ENCODE data around the gene GLIS1. TPM values are rescaled to one million over a fixed set of nuclear protein-coding genes. Genes with fewer than 3 reads are reported as not detected.

The GLIS1 gene
- total and polyA plus RNA-seq, 2 experiments from 2014 or later, result 0.22 to 0.61 TPM

DNA sequence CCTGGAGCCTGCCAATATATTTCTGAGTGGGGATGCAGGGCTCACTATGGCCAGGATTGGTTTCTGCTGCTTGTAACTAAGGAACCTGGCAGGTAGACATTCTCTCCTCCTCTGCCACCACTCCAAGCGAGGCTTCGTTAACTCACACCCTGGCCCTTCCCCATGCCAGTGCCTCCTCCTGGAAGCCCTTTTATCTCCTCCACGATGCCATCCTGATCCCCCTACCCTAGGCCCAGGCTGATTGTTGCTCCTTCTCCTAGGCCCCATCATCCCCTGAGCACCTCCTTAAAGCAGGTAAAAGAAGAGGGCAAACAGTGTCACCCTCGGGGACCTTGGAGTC lies 161.2 kb downstream of the GLIS1 start:
- TF ChIP-seq EZH2 (IDR thresholded peaks at IDR 0.05; ENCODE audit: insufficient read depth, poor library complexity, severe bottlenecking) (no peak), EZH2phosphoT487 (IDR thresholded peaks at IDR 0.05; ENCODE audit: insufficient read depth, low read depth) (no peak)
- no peak overlapping the region for H3K4me3 ChIP-seq
- no peaks in the 10 kb centered on the region for H3K9me2 ChIP-seq (ENCODE audit: insufficient read depth)
- H3K4me1 ChIP-seq (ENCODE audit: insufficient read depth), result no peaks in the 10 kb centered on the region
- no peak overlapping the region for H3K4me2 ChIP-seq (ENCODE audit: unreplicated experiment)
- no peaks in the 10 kb centered on the region for H3K79me2 ChIP-seq (ENCODE audit: insufficient read depth)
- no peaks in the 10 kb centered on the region for H3K36me3 ChIP-seq (ENCODE audit: low read depth)
- WGBS, 2 experiments (ENCODE audit: low coverage in 1 of 2, low lambda C conversion rate in 2 of 2, missing lambda C conversion rate in 2 of 2), result 84 to 88% methylated on average over 4 of the region's 4 CpGs
- H4K20me1 ChIP-seq (ENCODE audit: insufficient read depth), result no peaks in the 10 kb centered on the region
- no peaks in the 10 kb centered on the region for H3F3A ChIP-seq (ENCODE audit: insufficient read depth)
- no peaks in the 10 kb centered on the region for H3K27me3 ChIP-seq (replicated peaks; ENCODE audit: insufficient read depth)
- no peaks in the 10 kb centered on the region for H3K9me3 ChIP-seq (ENCODE audit: low read depth)
- in situ Hi-C loops (cut with MboI), result no loop called here
- DNase-seq, result no peak
- H2AFZ ChIP-seq, result no peak overlapping the region
- H3K9ac ChIP-seq, result no peak overlapping the region
- H3K27ac ChIP-seq, result no peak overlapping the region

DNA sequence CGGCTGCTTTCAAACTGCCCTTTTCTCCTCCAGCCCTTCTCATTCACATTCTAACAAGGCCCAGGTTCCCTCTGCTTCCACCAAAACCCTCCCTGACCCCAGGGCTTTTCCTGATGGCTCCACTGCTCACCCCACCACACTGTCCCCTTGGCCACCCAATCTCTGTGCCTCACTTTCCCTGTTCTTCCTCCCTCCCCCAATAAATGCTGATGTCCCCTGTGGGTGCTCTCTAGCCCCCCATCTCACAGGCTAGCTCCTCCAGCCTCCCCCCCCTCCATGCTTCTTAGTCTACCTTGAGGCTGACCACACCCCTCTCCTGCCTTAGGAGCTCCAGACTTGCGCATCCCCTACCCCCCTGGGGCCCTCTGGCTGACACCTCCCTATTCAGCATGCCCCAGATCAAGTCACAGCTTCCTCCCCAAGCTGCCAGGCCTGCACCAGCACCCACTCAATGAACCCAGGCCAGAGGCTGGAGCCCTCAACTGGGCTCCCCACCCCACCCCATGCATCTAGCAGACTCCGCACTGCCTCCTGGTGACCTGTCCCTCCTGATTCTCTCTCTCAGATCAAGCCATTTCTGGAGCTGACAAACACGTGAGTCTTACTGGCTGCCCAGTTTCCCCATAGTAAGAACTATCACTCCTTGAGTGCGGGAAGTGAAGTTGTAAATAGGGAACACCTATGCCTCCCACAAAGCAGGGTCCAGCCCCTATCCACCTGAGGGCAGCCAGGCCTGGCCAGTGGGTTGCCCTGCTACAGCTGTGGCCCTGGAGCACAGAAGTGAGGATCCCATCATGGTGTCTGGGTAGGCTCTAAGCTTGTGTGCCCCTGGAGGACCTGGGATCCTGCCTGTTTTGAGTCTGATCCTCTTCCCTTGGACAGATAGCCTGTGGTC lies 161.9 kb downstream of the GLIS1 start:
- H3K36me3 ChIP-seq (ENCODE audit: low read depth), result no peaks in the 10 kb centered on the region
- H3K4me2 ChIP-seq (ENCODE audit: unreplicated experiment), result no peak overlapping the region
- H3K4me3 ChIP-seq, result no peak overlapping the region
- no peaks in the 10 kb centered on the region for H3K4me1 ChIP-seq (ENCODE audit: insufficient read depth)
- TF ChIP-seq EZH2phosphoT487 (IDR thresholded peaks at IDR 0.05; ENCODE audit: insufficient read depth, low read depth), result no peak
- H3K27me3 ChIP-seq (replicated peaks; ENCODE audit: insufficient read depth), result no peaks in the 10 kb centered on the region
- H2AFZ ChIP-seq, result no peak overlapping the region
- no peaks in the 10 kb centered on the region for H3K79me2 ChIP-seq (ENCODE audit: insufficient read depth)
- no peaks in the 10 kb centered on the region for H3K9me3 ChIP-seq (ENCODE audit: low read depth)
- no peaks in the 10 kb centered on the region for H3K9me2 ChIP-seq (ENCODE audit: insufficient read depth)
- no peaks in the 10 kb centered on the region for H4K20me1 ChIP-seq (ENCODE audit: insufficient read depth)
- no peak overlapping the region for H3K27ac ChIP-seq
- in situ Hi-C loops (cut with MboI), result no loop called here
- no peak overlapping the region for H3K9ac ChIP-seq
- H3F3A ChIP-seq (ENCODE audit: insufficient read depth), result no peaks in the 10 kb centered on the region
- no peak for DNase-seq
- 85% methylated on average over 4 to 5 of the region's 5 CpGs for WGBS, 2 experiments (ENCODE audit: low coverage in 1 of 2, low lambda C conversion rate in 2 of 2, missing lambda C conversion rate in 2 of 2)

DNA sequence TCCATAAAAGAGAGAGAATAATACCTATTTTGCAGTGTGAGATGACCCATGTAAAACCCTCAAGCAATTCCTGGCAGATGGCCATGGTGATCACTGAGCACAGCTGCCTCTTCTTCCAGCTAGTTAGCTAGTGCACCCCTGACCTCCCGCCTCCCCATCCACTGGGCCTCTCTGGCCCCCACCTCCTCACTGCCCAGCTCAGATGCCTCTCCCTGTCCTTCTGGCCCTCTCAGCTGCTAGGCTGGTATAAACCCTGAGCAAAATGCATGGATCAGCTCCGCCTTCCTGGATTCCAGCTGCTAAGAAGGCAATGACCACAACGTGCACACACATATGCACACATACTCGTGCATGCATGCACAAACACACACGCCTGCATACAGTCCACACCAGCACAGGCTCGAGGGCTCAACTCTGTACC lies 162.6 kb downstream of the GLIS1 start:
- Histone ChIP-seq H3K79me2 (ENCODE audit: insufficient read depth) (no peaks in the 10 kb centered on the region), H3F3A (ENCODE audit: insufficient read depth) (no peaks in the 10 kb centered on the region), H3K27me3 (replicated peaks; ENCODE audit: insufficient read depth) (no peaks in the 10 kb centered on the region), H3K9me3 (ENCODE audit: low read depth) (no peaks in the 10 kb centered on the region), H3K4me2 (ENCODE audit: unreplicated experiment) (no peak overlapping the region), H3K27ac (no peak overlapping the region), H3K9me2 (ENCODE audit: insufficient read depth) (no peaks in the 10 kb centered on the region), H4K20me1 (ENCODE audit: insufficient read depth) (no peaks in the 10 kb centered on the region), H3K4me1 (ENCODE audit: insufficient read depth) (no peaks in the 10 kb centered on the region), H3K36me3 (ENCODE audit: low read depth) (no peaks in the 10 kb centered on the region), H2AFZ (no peak overlapping the region), H3K4me3 (no peak overlapping the region), H3K9ac (no peak overlapping the region)
- in situ Hi-C loops (cut with MboI), result no loop called here
- no peak for DNase-seq
- 64 to 69% methylated on average over 6 of the region's 6 CpGs for WGBS, 2 experiments (ENCODE audit: low coverage in 1 of 2, low lambda C conversion rate in 2 of 2, missing lambda C conversion rate in 2 of 2)
- no peak for TF ChIP-seq EZH2 (IDR thresholded peaks at IDR 0.05; ENCODE audit: insufficient read depth, poor library complexity, severe bottlenecking)
- no peak for TF ChIP-seq EZH2phosphoT487 (IDR thresholded peaks at IDR 0.05; ENCODE audit: insufficient read depth, low read depth)

DNA sequence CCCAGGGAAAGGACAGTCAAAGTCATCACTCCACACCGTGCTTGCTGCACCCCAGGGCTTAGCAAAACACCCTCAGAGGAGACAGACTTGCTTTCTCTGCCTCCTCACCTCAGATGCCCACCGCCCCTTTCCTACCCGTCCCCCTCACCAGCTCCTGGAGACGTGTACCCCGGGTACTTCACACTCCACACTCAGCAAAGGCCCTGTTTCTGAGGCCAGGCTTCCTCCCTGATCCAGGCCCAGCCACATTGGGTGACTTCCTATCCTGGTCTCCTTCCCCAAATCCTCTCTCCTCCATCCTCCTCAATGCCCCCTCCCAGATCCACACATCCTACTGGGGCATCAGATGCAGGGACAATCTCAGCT lies 163.0 kb downstream of the GLIS1 start:
- no peak overlapping the region for H3K4me3 ChIP-seq
- H3K4me2 ChIP-seq (ENCODE audit: unreplicated experiment), result no peak overlapping the region
- H3K9me3 ChIP-seq (ENCODE audit: low read depth), result no peaks in the 10 kb centered on the region
- in situ Hi-C loops (cut with MboI), result no loop called here
- H4K20me1 ChIP-seq (ENCODE audit: insufficient read depth), result no peaks in the 10 kb centered on the region
- no peaks in the 10 kb centered on the region for H3K27me3 ChIP-seq (replicated peaks; ENCODE audit: insufficient read depth)
- H2AFZ ChIP-seq, result no peak overlapping the region
- 79 to 84% methylated on average over 5 of the region's 5 CpGs for WGBS, 2 experiments (ENCODE audit: low coverage in 1 of 2, low lambda C conversion rate in 2 of 2, missing lambda C conversion rate in 2 of 2)
- no peaks in the 10 kb centered on the region for H3F3A ChIP-seq (ENCODE audit: insufficient read depth)
- no peaks in the 10 kb centered on the region for H3K36me3 ChIP-seq (ENCODE audit: low read depth)
- TF ChIP-seq EZH2 (IDR thresholded peaks at IDR 0.05; ENCODE audit: insufficient read depth, poor library complexity, severe bottlenecking), result no peak
- no peak for TF ChIP-seq EZH2phosphoT487 (IDR thresholded peaks at IDR 0.05; ENCODE audit: insufficient read depth, low read depth)
- DNase-seq, result no peak
- H3K4me1 ChIP-seq (ENCODE audit: insufficient read depth), result no peaks in the 10 kb centered on the region
- no peaks in the 10 kb centered on the region for H3K79me2 ChIP-seq (ENCODE audit: insufficient read depth)
- H3K9me2 ChIP-seq (ENCODE audit: insufficient read depth), result no peaks in the 10 kb centered on the region
- no peak overlapping the region for H3K27ac ChIP-seq
- no peak overlapping the region for H3K9ac ChIP-seq

Data from GM23248 (cell line).